ENCODE measurements around the gene KLF7.

Gene KLF7

GRCh38 chr2:207166039-207166348, 246 bp upstream of the KLF7 start:
- Histone ChIP-seq H3F3A (ENCODE audit: insufficient read depth, low read length) (peaks cover 9% of the 10 kb centered on the region; the same call in 1 of the 2 replicates), H3K4me2 (ENCODE audit: low read depth, low read length) (no peak overlapping the region; the same call in 1 of the 2 replicates), H3K9ac (ENCODE audit: low read length) (peak overlapping the region; percentile 95), H4K20me1 (ENCODE audit: insufficient read depth, low read length) (no peaks in the 10 kb centered on the region), H3K9me2 (replicated peaks; ENCODE audit: insufficient read depth, low read length) (no peaks in the 10 kb centered on the region), H3K9me3 (replicated peaks; ENCODE audit: insufficient read depth, low read length) (no peaks in the 10 kb centered on the region), H3K27me3 (replicated peaks; ENCODE audit: insufficient read depth, low read length) (no peaks in the 10 kb centered on the region), H3K27ac (ENCODE audit: low read length) (peak overlapping the region; percentile 94; the same call in 1 of the 2 replicates), H3K4me1 (ENCODE audit: low read length) (peaks cover 12% of the 10 kb centered on the region; the same call in 1 of the 2 replicates), H3K79me2 (ENCODE audit: low read length) (peaks cover 36% of the 10 kb centered on the region), H3K4me3 (ENCODE audit: low read length) (peak overlapping the region; percentile 80), H3K36me3 (replicated peaks; ENCODE audit: insufficient read depth, low read length) (no peaks in the 10 kb centered on the region), H2AFZ (ENCODE audit: low read length) (no peak overlapping the region)
- TF ChIP-seq EZH2 (optimal IDR thresholded peaks at IDR 0.05; ENCODE audit: low read depth, low read length) (no peak), EZH2phosphoT487 (IDR thresholded peaks at IDR 0.05; ENCODE audit: low read length) (no peak), CTCF (IDR thresholded peaks at IDR 0.05; ENCODE audit: low read length) (no peak)
- DNase-seq, result peak; percentile 99

- TF ChIP-seq CTCF (IDR thresholded peaks at IDR 0.05; ENCODE audit: low read length), result no peak
- no peak for TF ChIP-seq EZH2 (optimal IDR thresholded peaks at IDR 0.05; ENCODE audit: low read depth, low read length)
- no peak for TF ChIP-seq EZH2phosphoT487 (IDR thresholded peaks at IDR 0.05; ENCODE audit: low read length)
- peak overlapping the region; percentile 76 for H3K4me2 ChIP-seq (ENCODE audit: low read depth, low read length)
Observed at GRCh38 chr2:207164006-207164831, 1.5 kb downstream of the KLF7 start.

DNA sequence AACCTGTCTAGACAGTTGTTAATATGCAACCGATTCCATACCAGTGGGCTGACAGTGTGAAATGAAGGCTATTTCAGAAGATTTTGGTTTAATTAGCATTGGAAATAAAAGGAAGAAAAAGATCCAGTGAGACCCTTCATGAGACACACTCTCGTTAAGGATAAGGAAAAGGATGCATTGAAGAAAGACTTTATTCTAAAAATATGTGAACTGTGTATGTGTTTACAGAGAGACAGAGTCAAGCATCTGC, 2.1 kb downstream of the KLF7 start:
- peaks cover 12% of the 10 kb centered on the region; the same call in 1 of the 2 replicates for H3K4me1 ChIP-seq (ENCODE audit: low read length)
- H3K36me3 ChIP-seq (replicated peaks; ENCODE audit: insufficient read depth, low read length), result no peaks in the 10 kb centered on the region
- no peaks in the 10 kb centered on the region for H3K9me3 ChIP-seq (replicated peaks; ENCODE audit: insufficient read depth, low read length)
- H3K79me2 ChIP-seq (ENCODE audit: low read length), result peaks cover 56% of the 10 kb centered on the region
- DNase-seq, result no peak
- no peak overlapping the region; the same call in 1 of the 2 replicates for H3K9ac ChIP-seq (ENCODE audit: low read length)
- no peaks in the 10 kb centered on the region for H3K27me3 ChIP-seq (replicated peaks; ENCODE audit: insufficient read depth, low read length)
- H4K20me1 ChIP-seq (ENCODE audit: insufficient read depth, low read length), result 0 out of 2 replicates have a peak, but pooled peaks cover 3% of the 10 kb centered on the region
- no peak overlapping the region for H3K27ac ChIP-seq (ENCODE audit: low read length)
- TF ChIP-seq EZH2phosphoT487 (IDR thresholded peaks at IDR 0.05; ENCODE audit: low read length), result no peak
- TF ChIP-seq EZH2 (optimal IDR thresholded peaks at IDR 0.05; ENCODE audit: low read depth, low read length), result no peak
- no peak for TF ChIP-seq CTCF (IDR thresholded peaks at IDR 0.05; ENCODE audit: low read length)
- no peak overlapping the region for H2AFZ ChIP-seq (ENCODE audit: low read length)
- peaks cover 9% of the 10 kb centered on the region; the same call in 1 of the 2 replicates for H3F3A ChIP-seq (ENCODE audit: insufficient read depth, low read length)
- no peaks in the 10 kb centered on the region for H3K9me2 ChIP-seq (replicated peaks; ENCODE audit: insufficient read depth, low read length)
- peak overlapping the region; percentile 76; the same call in 1 of the 2 replicates for H3K4me2 ChIP-seq (ENCODE audit: low read depth, low read length)
- H3K4me3 ChIP-seq (ENCODE audit: low read length), result peak overlapping the region; percentile 80; the same call in 1 of the 2 replicates

More at GRCh38 chr2:207164006-207164831, 1.5 kb downstream of the KLF7 start:
- Histone ChIP-seq H3K27ac (ENCODE audit: low read length) (no peak overlapping the region), H3K9me2 (replicated peaks; ENCODE audit: insufficient read depth, low read length) (no peaks in the 10 kb centered on the region), H3K4me3 (ENCODE audit: low read length) (peak overlapping the region; percentile 80), H3K9me3 (replicated peaks; ENCODE audit: insufficient read depth, low read length) (no peaks in the 10 kb centered on the region), H3F3A (ENCODE audit: insufficient read depth, low read length) (peaks cover 9% of the 10 kb centered on the region; the same call in 1 of the 2 replicates), H3K4me1 (ENCODE audit: low read length) (peaks cover 12% of the 10 kb centered on the region; the same call in 1 of the 2 replicates), H3K27me3 (replicated peaks; ENCODE audit: insufficient read depth, low read length) (no peaks in the 10 kb centered on the region), H2AFZ (ENCODE audit: low read length) (no peak overlapping the region), H3K79me2 (ENCODE audit: low read length) (peaks cover 51% of the 10 kb centered on the region), H3K9ac (ENCODE audit: low read length) (peak overlapping the region; percentile 82; the same call in 1 of the 2 replicates), H4K20me1 (ENCODE audit: insufficient read depth, low read length) (no peaks in the 10 kb centered on the region), H3K36me3 (replicated peaks; ENCODE audit: insufficient read depth, low read length) (no peaks in the 10 kb centered on the region)
- DNase-seq, result peak; percentile 28

Data from MM.1S (cell line).